Uterus (tissue), 4 donors: ENCODE measurements around the gene GPR27. TPM values are rescaled to one million over a fixed set of nuclear protein-coding genes. Genes with fewer than 3 reads are reported as not detected.

Experiments used
- DNase-seq, 2 donors: peaks; one replicate each; pipeline ENCODE4 v3.0.0-alpha.2; 2019 to 2020
- H3K27ac ChIP-seq, 2 donors: fragments of 200-600 bp; sonication (generic); 1 replicate in 1 of 2; 2 replicates in 1 of 2; pipeline ENCODE4 v1.5.1; 2016 to 2018
- H3K27me3 ChIP-seq, 2 donors: fragments of 200-600 bp; sonication (generic); one replicate each; pipeline ENCODE4 v1.5.1; 2018 to 2019; ENCODE audit warnings: control low read depth in 1 of 2
- H3K36me3 ChIP-seq, 2 donors: fragments of 200-600 bp; sonication (generic); one replicate each; pipeline ENCODE4 v1.5.1; 2019; ENCODE audit warnings: control low read depth in 1 of 2
- H3K4me1 ChIP-seq, 2 donors: fragments of 200-600 bp; sonication (generic); one replicate each; pipeline ENCODE4 v1.5.1; 2018 to 2019; ENCODE audit warnings: control low read depth in 1 of 2
- H3K4me3 ChIP-seq, 2 donors: fragments of 200-600 bp; sonication (generic); 1 replicate in 1 of 2; 2 replicates in 1 of 2; pipeline ENCODE4 v1.5.1; 2018 to 2019; ENCODE audit warnings: mild to moderate bottlenecking in 1 of 2
- H3K9me3 ChIP-seq, 2 donors: fragments of 200-600 bp; sonication (generic); one replicate each; pipeline ENCODE4 v1.5.1; 2019; ENCODE audit warnings: control low read depth in 1 of 2
- POLR2A ChIP-seq, 2 donors: fragments of 450-650 bp; IDR thresholded peaks; one replicate each; pipeline ENCODE4 v1.6.1; 2016; ENCODE audit warnings: antibody characterized with exemption in 2 of 2, mild to moderate bottlenecking in 1 of 2, moderate library complexity in 1 of 2
- intact Hi-C: fragments of 100-400 bp; cut with DNase I; formaldehyde crosslinking; loops from one replicate; pipeline ENCODE4 v1.15.1; 2023; ENCODE audit warnings: low total_unique reads
- total RNA-seq, 4 donors: library from RNA; depleted of rRNA in 3 of 4; stranded (reverse); fragments of >200 nt in 3 of 4; gene quantifications; one replicate each; pipeline versions ENCODE4 v1.1.0 to v1.2.4, GENCODE V29; 2014 to 2023
- TF ChIP-seq, protein P1 (sequence below), 4 experiments: fragments of 200-600 bp in 2 of 4; fragments of 450-650 bp in 2 of 4; sonication (generic) in 2 of 4; IDR thresholded peaks; one replicate each; pipeline ENCODE4 v1.5.1; 2016 to 2019; ENCODE audit warnings: antibody characterized with exemption in 4 of 4, mild to moderate bottlenecking in 2 of 4, moderate library complexity in 1 of 4
- donor health status: DM: yes; HTN: yes; CAD: no.

The GPR27 gene
- total RNA-seq, 4 donors from 2014 or later: under 0.01 to 9.7 (median 4.4) TPM

DNA sequence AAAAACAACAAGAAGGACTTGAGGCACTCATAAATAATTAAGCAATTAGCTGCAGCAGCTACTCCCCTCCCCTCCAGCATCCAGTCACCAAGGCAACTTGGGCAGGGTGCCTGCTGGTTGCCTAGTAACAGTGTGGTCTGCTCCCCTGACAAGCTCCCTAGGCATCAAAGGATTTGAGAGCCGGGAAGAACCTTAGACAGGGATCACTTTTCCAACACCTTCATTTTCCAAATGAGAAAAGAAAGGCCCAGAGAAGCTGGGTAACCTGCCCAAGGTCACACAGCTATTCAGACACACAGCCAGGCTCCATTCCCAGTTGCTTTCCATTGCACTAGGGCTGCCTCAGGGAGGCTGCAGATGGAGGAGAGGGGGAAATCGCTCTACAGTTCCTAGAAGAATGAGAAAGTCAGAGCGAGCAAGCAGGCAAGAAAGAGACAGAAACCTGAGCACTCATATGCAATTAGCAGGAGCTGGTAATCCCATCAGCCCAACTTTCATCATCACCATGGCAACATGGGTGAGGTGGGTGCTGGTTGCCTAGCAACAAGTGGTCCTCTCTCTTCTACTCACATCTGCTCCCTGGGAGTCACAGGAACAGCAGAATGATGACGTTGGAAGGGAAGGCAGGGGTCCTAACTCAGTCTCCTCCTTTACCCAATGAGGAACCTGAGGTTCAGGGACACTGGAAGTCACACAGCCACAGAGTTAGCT lies 24.9 kb upstream of the GPR27 start:
- Histone ChIP-seq H3K4me1 (no peaks in the 10 kb centered on the region), H3K27ac (no peak overlapping the region), H3K9me3 (no peaks in the 10 kb centered on the region), H3K4me3 (no peak overlapping the region), H3K36me3 (no peaks in the 10 kb centered on the region), H3K27me3 (no peaks in the 10 kb centered on the region)
- DNase-seq: no peak
- intact Hi-C loops: no loop called here
- no peak for TF ChIP-seq POLR2A (IDR thresholded peaks at IDR 0.05)
- TF ChIP-seq, protein P1, sequence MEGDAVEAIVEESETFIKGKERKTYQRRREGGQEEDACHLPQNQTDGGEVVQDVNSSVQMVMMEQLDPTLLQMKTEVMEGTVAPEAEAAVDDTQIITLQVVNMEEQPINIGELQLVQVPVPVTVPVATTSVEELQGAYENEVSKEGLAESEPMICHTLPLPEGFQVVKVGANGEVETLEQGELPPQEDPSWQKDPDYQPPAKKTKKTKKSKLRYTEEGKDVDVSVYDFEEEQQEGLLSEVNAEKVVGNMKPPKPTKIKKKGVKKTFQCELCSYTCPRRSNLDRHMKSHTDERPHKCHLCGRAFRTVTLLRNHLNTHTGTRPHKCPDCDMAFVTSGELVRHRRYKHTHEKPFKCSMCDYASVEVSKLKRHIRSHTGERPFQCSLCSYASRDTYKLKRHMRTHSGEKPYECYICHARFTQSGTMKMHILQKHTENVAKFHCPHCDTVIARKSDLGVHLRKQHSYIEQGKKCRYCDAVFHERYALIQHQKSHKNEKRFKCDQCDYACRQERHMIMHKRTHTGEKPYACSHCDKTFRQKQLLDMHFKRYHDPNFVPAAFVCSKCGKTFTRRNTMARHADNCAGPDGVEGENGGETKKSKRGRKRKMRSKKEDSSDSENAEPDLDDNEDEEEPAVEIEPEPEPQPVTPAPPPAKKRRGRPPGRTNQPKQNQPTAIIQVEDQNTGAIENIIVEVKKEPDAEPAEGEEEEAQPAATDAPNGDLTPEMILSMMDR (IDR thresholded peaks at IDR 0.05): no peak

DNA sequence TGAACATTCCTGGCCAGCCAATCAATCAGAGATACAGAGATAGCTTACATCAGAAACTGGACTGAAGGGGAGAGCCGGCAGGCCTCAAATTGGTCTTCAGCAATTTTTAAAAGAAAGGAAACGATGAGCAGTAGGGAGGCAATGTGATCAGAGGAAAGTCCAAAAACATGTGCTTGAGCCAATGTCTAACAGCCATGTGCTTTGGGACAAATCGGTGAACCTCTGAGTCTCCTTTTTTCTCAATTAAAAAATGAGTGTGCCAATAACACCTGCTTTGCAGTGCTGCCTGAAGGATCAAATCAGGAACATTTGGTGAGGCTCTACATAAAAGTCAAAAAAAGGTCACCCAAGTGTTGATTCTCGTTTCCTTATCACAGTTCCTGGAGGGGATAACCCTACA lies 21.0 kb upstream of the GPR27 start:
- TF ChIP-seq, protein P1 (IDR thresholded peaks at IDR 0.05): no peak
- no peak for TF ChIP-seq POLR2A (IDR thresholded peaks at IDR 0.05)

DNA sequence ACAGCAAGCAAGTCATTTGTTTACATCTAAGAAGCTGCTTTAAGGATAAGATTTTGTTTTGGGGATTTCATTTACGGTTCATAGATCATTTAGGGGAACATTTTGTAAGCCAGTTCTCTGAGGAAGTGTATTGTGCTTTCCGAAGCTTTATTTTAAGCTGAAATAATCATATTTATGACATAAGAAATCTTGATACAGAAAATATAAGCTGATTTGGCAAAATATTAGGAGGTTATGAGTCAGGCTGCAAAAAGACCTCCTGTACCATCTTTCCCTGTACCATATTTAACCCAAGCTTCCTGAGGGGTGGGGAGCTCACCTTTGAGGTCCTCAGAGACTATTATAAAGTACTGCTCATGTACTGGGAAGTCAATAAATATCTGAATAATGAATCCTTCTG lies 20.3 kb upstream of the GPR27 start:
- Histone ChIP-seq H3K4me1 (no peaks in the 10 kb centered on the region), H3K36me3 (no peaks in the 10 kb centered on the region), H3K27ac (no peak overlapping the region), H3K4me3 (no peak overlapping the region), H3K27me3 (no peaks in the 10 kb centered on the region), H3K9me3 (no peaks in the 10 kb centered on the region)
- TF ChIP-seq, protein P1 (IDR thresholded peaks at IDR 0.05): no peak
- no peak for TF ChIP-seq POLR2A (IDR thresholded peaks at IDR 0.05)
- DNase-seq: no peak
- intact Hi-C loops: no loop called here

More for the DNA sequence above, 21.0 kb upstream of the GPR27 start:
- intact Hi-C loops: no loop called here
- Histone ChIP-seq H3K4me1 (no peaks in the 10 kb centered on the region), H3K27ac (no peak overlapping the region), H3K4me3 (no peak overlapping the region), H3K9me3 (no peaks in the 10 kb centered on the region), H3K36me3 (no peaks in the 10 kb centered on the region), H3K27me3 (no peaks in the 10 kb centered on the region)
- DNase-seq: no peak

DNA sequence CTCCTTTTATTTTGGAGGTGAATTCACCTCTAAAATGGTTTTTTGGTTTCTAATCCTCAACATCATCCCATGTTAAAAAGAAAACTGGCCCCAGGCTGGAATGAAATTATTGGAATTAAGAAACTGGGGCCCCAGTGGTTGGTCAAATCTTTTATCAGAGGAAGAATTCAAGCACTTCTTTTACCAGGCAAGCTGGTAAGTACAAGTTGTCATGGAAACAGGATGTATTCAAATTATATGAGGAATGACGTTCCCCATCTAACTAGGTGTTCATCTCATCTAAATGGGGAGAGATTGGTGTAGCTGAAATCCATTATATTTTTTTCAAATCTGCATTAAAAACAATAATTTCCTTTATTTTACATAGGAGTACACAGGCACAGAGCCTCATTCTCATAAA lies 18.8 kb upstream of the GPR27 start:
- no peaks in the 10 kb centered on the region for H3K9me3 ChIP-seq
- intact Hi-C loops: no loop called here
- H3K27me3 ChIP-seq: no peaks in the 10 kb centered on the region
- H3K4me1 ChIP-seq: no peaks in the 10 kb centered on the region
- no peak overlapping the region for H3K27ac ChIP-seq
- no peak for DNase-seq
- H3K4me3 ChIP-seq: no peak overlapping the region
- TF ChIP-seq, protein P1 (IDR thresholded peaks at IDR 0.05): no peak
- no peak for TF ChIP-seq POLR2A (IDR thresholded peaks at IDR 0.05)
- H3K36me3 ChIP-seq: no peaks in the 10 kb centered on the region

DNA sequence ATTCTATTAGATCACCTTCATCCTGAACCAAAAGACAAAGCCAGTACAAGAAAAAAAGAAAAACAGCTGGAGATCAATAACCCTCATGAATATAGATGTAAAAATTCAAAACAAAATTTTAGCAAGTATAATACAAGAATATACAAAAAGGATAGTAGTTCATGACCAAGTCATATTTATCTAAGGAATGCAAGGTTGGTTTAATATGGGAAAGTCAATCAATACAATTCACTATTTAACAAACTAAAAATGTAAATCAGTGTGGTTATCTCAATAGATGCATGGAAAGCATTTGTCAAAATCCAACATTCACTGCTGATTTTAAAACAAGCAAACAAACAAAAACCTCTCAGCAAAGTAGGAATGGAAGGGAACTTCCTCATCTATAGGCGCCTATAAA lies 11.0 kb upstream of the GPR27 start:
- intact Hi-C loops: no loop called here
- TF ChIP-seq POLR2A (IDR thresholded peaks at IDR 0.05): no peak
- TF ChIP-seq, protein P1 (IDR thresholded peaks at IDR 0.05): no peak
- Histone ChIP-seq H3K36me3 (no peaks in the 10 kb centered on the region), H3K27ac (no peak overlapping the region), H3K9me3 (peaks cover 0 to 24% of the 10 kb centered on the region in 2 donors), H3K4me1 (no peaks in the 10 kb centered on the region), H3K27me3 (no peaks in the 10 kb centered on the region), H3K4me3 (no peak overlapping the region)
- DNase-seq: no peak
